ENCODE data around the gene SMIM24.
A peak's percentile ranks its signal among the peaks of the same experiment; 100 is the strongest.

SMIM24 gene

DNA sequence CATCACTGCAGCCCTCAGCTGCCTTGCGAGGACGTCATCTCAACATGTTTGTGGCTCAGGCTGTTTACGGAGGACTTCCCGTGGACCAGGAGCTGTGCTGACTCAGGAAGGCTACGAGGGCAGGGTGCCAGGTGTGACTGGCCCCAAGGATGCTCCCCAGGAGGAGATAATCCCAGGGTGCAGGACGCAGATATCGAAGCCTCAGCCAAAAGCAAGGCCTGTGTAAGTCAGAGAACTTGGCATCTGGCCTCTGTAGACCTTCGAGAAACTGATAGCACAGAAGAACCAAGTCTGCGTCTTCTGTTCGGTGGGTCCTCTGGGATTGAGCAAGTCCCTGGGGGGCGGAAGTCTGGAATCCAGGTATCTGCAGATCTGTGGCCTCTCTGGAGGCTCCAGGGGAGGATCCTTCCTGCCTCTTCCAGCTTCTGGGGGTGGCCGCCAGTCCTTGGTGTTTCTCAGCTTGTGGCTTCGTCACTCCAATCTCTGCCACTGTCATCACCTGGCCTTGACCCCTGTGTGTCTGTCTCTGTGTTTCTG lies 22.8 kb upstream of the SMIM24 start:
- peaks cover 7% of the 10 kb centered on the region; the same call in 1 of the 2 replicates for H4K20me1 ChIP-seq (ENCODE audit: control insufficient read depth, insufficient read depth, low read depth, low read length)
- no peaks in the 10 kb centered on the region; the same call in 1 of the 2 replicates for H3F3A ChIP-seq (ENCODE audit: control insufficient read depth, insufficient read depth)
- no peaks in the 10 kb centered on the region for H3K9me2 ChIP-seq (replicated peaks; ENCODE audit: control insufficient read depth, low read length)
- H3K27ac ChIP-seq (ENCODE audit: low read depth, low read length): no peak overlapping the region
- H3K9me3 ChIP-seq (ENCODE audit: control insufficient read depth, insufficient read depth, low read length): no peaks in the 10 kb centered on the region
- no peaks in the 10 kb centered on the region for H3K27me3 ChIP-seq (ENCODE audit: control insufficient read depth, low read length)
- no peak overlapping the region for H3K4me3 ChIP-seq (ENCODE audit: low read length)
- peaks cover 8% of the 10 kb centered on the region for H3K36me3 ChIP-seq (ENCODE audit: control insufficient read depth, low read length)
- TF ChIP-seq, protein P1, sequence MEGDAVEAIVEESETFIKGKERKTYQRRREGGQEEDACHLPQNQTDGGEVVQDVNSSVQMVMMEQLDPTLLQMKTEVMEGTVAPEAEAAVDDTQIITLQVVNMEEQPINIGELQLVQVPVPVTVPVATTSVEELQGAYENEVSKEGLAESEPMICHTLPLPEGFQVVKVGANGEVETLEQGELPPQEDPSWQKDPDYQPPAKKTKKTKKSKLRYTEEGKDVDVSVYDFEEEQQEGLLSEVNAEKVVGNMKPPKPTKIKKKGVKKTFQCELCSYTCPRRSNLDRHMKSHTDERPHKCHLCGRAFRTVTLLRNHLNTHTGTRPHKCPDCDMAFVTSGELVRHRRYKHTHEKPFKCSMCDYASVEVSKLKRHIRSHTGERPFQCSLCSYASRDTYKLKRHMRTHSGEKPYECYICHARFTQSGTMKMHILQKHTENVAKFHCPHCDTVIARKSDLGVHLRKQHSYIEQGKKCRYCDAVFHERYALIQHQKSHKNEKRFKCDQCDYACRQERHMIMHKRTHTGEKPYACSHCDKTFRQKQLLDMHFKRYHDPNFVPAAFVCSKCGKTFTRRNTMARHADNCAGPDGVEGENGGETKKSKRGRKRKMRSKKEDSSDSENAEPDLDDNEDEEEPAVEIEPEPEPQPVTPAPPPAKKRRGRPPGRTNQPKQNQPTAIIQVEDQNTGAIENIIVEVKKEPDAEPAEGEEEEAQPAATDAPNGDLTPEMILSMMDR (IDR thresholded peaks at IDR 0.05; ENCODE audit: low read depth, low read length, poor library complexity, severe bottlenecking): no peak
- H3K79me2 ChIP-seq (ENCODE audit: control insufficient read depth, low read length): peaks cover 43% of the 10 kb centered on the region
- H3K4me1 ChIP-seq (ENCODE audit: control insufficient read depth, low read length): peaks cover 35% of the 10 kb centered on the region
- no peak overlapping the region for H3K4me2 ChIP-seq (ENCODE audit: low read length)

DNA sequence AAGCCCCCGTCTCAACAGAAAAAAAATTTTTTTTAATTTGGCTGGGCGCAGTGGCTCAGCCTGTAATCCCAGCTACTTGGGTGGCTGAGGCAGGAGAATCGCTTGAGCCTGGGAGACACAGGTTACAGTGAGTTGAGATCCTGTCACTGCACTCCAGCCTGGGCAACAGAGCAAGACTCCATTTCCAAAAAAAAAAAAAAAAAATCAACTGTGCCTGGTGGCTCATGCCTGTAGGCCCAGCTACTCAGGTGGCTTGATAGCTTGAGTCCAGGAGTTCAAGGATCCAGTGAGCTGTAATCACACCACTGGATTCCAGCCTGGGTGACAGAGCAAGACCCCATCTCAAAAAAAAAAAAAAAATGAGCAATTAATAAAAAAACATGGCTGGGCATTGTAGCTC lies 21.5 kb upstream of the SMIM24 start:
- Histone ChIP-seq H3F3A (ENCODE audit: control insufficient read depth, insufficient read depth) (no peaks in the 10 kb centered on the region; the same call in 1 of the 2 replicates), H3K36me3 (ENCODE audit: control insufficient read depth, low read length) (peaks cover 9% of the 10 kb centered on the region), H3K79me2 (ENCODE audit: control insufficient read depth, low read length) (peaks cover 43% of the 10 kb centered on the region), H3K27me3 (ENCODE audit: control insufficient read depth, low read length) (no peaks in the 10 kb centered on the region), H3K4me3 (ENCODE audit: low read length) (no peak overlapping the region), H4K20me1 (ENCODE audit: control insufficient read depth, insufficient read depth, low read depth, low read length) (no peaks in the 10 kb centered on the region), H3K9me2 (replicated peaks; ENCODE audit: control insufficient read depth, low read length) (no peaks in the 10 kb centered on the region), H3K9me3 (ENCODE audit: control insufficient read depth, insufficient read depth, low read length) (no peaks in the 10 kb centered on the region), H3K4me1 (ENCODE audit: control insufficient read depth, low read length) (peaks cover 27% of the 10 kb centered on the region), H3K27ac (ENCODE audit: low read depth, low read length) (no peak overlapping the region), H3K4me2 (ENCODE audit: low read length) (no peak overlapping the region)
- no peak for TF ChIP-seq EZH2phosphoT487 (IDR thresholded peaks at IDR 0.05; ENCODE audit: borderline replicate concordance, low read length)
- TF ChIP-seq, protein P1 (IDR thresholded peaks at IDR 0.05; ENCODE audit: low read depth, low read length, poor library complexity, severe bottlenecking): no peak

DNA sequence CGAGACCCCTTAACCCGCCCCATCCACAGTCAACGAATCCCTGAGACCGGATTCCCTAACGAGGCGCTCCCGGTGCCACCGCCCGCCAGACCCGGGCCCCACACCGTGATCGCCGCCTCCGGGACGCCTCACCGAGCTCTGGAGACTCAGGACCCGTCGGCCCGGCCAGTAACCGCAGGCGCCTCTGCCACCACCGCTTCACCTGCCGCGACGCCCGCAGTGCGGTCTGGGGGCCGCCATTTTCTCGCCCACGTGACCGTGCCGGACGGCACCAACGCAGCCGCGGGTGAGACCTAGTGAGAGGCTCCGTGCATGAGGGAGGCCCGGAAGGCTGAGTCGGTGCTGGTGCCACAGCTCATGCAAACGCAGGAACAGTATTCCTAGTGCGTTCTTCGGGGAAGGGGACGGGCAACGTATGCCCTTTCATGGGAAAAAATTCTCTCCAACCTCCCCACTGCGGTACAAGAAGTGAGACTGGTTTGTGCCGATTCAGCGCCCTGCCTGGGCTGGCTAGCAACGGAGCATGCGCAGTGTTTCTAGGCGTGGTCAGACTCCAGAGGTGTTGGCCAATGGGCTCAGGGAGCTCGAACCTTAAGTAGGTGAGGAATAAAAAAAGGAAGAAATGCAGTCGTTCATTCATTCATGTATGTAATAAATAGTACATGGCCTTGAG lies 20.2 kb upstream of the SMIM24 start, which contains the start of gene DOHH:
DOHH (minus strand) TSS at position 246 of the 673 bp plus-strand sequence. CDS start 3,860 bp downstream, outside the sequence.
- Histone ChIP-seq H3K9me2 (replicated peaks; ENCODE audit: control insufficient read depth, low read length) (no peaks in the 10 kb centered on the region), H3K79me2 (ENCODE audit: control insufficient read depth, low read length) (peaks cover 37% of the 10 kb centered on the region), H3K4me2 (ENCODE audit: low read length) (peak within 1 kb of the TSS; percentile 86), H3K9me3 (ENCODE audit: control insufficient read depth, insufficient read depth, low read length) (no peaks in the 10 kb centered on the region), H4K20me1 (ENCODE audit: control insufficient read depth, insufficient read depth, low read depth, low read length) (no peaks in the 10 kb centered on the region), H3K4me1 (ENCODE audit: control insufficient read depth, low read length) (peaks cover 25% of the 10 kb centered on the region), H3K27ac (ENCODE audit: low read depth, low read length) (peak within 1 kb of the TSS; percentile 65), H3F3A (ENCODE audit: control insufficient read depth, insufficient read depth) (no peaks in the 10 kb centered on the region; the same call in 1 of the 2 replicates), H3K36me3 (ENCODE audit: control insufficient read depth, low read length) (peaks cover 14% of the 10 kb centered on the region), H3K4me3 (ENCODE audit: low read length) (peak within 1 kb of the TSS; percentile 81), H3K27me3 (ENCODE audit: control insufficient read depth, low read length) (no peaks in the 10 kb centered on the region)
- TF ChIP-seq, protein P1 (IDR thresholded peaks at IDR 0.05; ENCODE audit: low read depth, low read length, poor library complexity, severe bottlenecking): no peak
- TF ChIP-seq EZH2phosphoT487 (IDR thresholded peaks at IDR 0.05; ENCODE audit: borderline replicate concordance, low read length): no peak

Measured in DOHH2 (cell line).